K562 (cell line): ENCODE data around the gene ADNP. TPM values are rescaled to one million over a fixed set of nuclear protein-coding genes. Genes with fewer than 3 reads are reported as not detected.
A peak's percentile ranks its signal among the peaks of the same experiment; 100 is the strongest.

Source experiments
- ARNT ChIP-seq, 2 experiments: fragments of 450-650 bp; IDR thresholded peaks; 2 replicates each; pipeline ENCODE4 v1.6.1; 2016; ENCODE audit warnings: mild to moderate bottlenecking in 1 of 2
- BDP1 ChIP-seq: IDR thresholded peaks from 3 replicates; pipeline ENCODE4 v1.6.1; 2011; ENCODE audit not compliant: insufficient read length, insufficient read depth
- CHAMP1 ChIP-seq: fragments of 450-650 bp; IDR thresholded peaks from 2 replicates; pipeline ENCODE4 v1.6.1; 2016; ENCODE audit warnings: mild to moderate bottlenecking
- CHCHD3 ChIP-seq: fragments of 250-450 bp; sonication (Bioruptor Pico); IDR thresholded peaks from 2 replicates; pipeline ENCODE4 v2.1.2; 2022; ENCODE audit warnings: mild to moderate bottlenecking
- EGR1 ChIP-seq: fragments of 450-650 bp; conservative IDR thresholded peaks from 2 replicates; pipeline ENCODE4 v1.6.1; 2017; ENCODE audit warnings: mild to moderate bottlenecking
- FOXK1 ChIP-seq: sonication (generic); formaldehyde crosslinking; IDR thresholded peaks from 2 replicates; pipeline ENCODE4 v1.8.0; 2022; ENCODE audit warnings: missing genetic modification reagents, mild to moderate bottlenecking, borderline replicate concordance
- HDAC1 ChIP-seq, 2 experiments: fragments of 450-650 bp; IDR thresholded peaks; 2 replicates each; pipeline ENCODE4 v1.6.1; 2016 to 2017; ENCODE audit warnings: inconsistent platforms in 1 of 2, mild to moderate bottlenecking in 1 of 2, moderate library complexity in 1 of 2
- NELFE ChIP-seq: IDR thresholded peaks from 2 replicates; pipeline ENCODE4 v1.6.1; 2011; ENCODE audit warnings: mild to moderate bottlenecking; ENCODE audit not compliant: insufficient read depth, insufficient read length
- SNRNP70 ChIP-seq: fragments of 200-400 bp; formaldehyde crosslinking; optimal IDR thresholded peaks from 2 replicates; pipeline ENCODE3; 2017; ENCODE audit warnings: low read depth, low read length
- SOX6 ChIP-seq: fragments of 450-650 bp; IDR thresholded peaks from 2 replicates; pipeline ENCODE4 v1.6.1; 2014; ENCODE audit warnings: mild to moderate bottlenecking
- SRSF9 ChIP-seq: fragments of 200-400 bp; formaldehyde crosslinking; IDR thresholded peaks from 2 replicates; pipeline ENCODE4 v1.6.1; 2017; ENCODE audit warnings: low read depth, low read length, borderline replicate concordance
- TCF7 ChIP-seq: sonication (generic); IDR thresholded peaks from 2 replicates; pipeline ENCODE4 v1.6.1; 2016; ENCODE audit warnings: antibody characterized with exemption, borderline replicate concordance
- TEAD1 ChIP-seq, 2 experiments: fragments of 450-650 bp in 1 of 2; sonication (generic) in 1 of 2; formaldehyde crosslinking; IDR thresholded peaks; 2 replicates each; pipeline versions ENCODE4 v1.4.0 to v1.8.0; 2020 to 2022; ENCODE audit warnings: mild to moderate bottlenecking in 2 of 2, missing genetic modification reagents in 1 of 2
- ZNF134 ChIP-seq: fragments of 250-450 bp; sonication (Bioruptor Pico); conservative IDR thresholded peaks from 2 replicates; pipeline ENCODE4 v1.4.0; 2020
- ZNF174 ChIP-seq: fragments of 250-450 bp; sonication (Bioruptor Pico); IDR thresholded peaks from 2 replicates; pipeline ENCODE4 v1.4.0; 2020; ENCODE audit warnings: mild to moderate bottlenecking
- ZNF282 ChIP-seq: sonication (generic); formaldehyde crosslinking; IDR thresholded peaks from 2 replicates; pipeline ENCODE4 v1.8.1; 2023; ENCODE audit warnings: missing genetic modification reagents
- ZNF445 ChIP-seq: fragments of 250-450 bp; sonication (Bioruptor Pico); IDR thresholded peaks from 2 replicates; pipeline ENCODE4 v1.4.0; 2020; ENCODE audit warnings: low read depth, mild to moderate bottlenecking, moderate library complexity
- ZNF764 ChIP-seq: fragments of 250-450 bp; sonication (Bioruptor Pico); IDR thresholded peaks from 2 replicates; pipeline ENCODE4 v1.4.0; 2020; ENCODE audit warnings: low read depth, mild to moderate bottlenecking, moderate library complexity
- ZNF830 ChIP-seq: fragments of 250-450 bp; sonication (Bioruptor Pico); IDR thresholded peaks from 2 replicates; pipeline ENCODE4 v1.5.0; 2021; ENCODE audit warnings: mild to moderate bottlenecking
- polyA plus RNA-seq, 8 experiments: library from polyadenylated mRNA; depleted of rRNA in 4 of 8; stranded (reverse) in 5 of 8; unstranded in 3 of 8; fragments of >200 nt; fragmentation: Nextera tagmentation in 2 of 8; fragmentation: Illumina TruSeq in 1 of 8; extraction: Ambion mirVana in 2 of 8; extraction: Trizol in 1 of 8; gene quantifications; 2 replicates each; pipeline versions ENCODE4 v1.2.1 to v1.2.3, GENCODE V29; 2011 to 2014; ENCODE audit warnings: inconsistent platforms in 1 of 8, missing spikeins in 1 of 8
- total RNA-seq, 7 experiments: library from RNA; depleted of rRNA in 6 of 7; stranded (reverse); fragments of >200 nt in 6 of 7; fragmentation: Illumina TruSeq in 2 of 7; extraction: Trizol in 2 of 7; gene quantifications; 2 replicates each; pipeline versions ENCODE4 v1.2.1 to v1.2.3, GENCODE V29; 2011 to 2021; ENCODE audit warnings: low replicate concordance in 1 of 7
- TF ChIP-seq, protein P1 (sequence below): fragments of 250-450 bp; sonication (Bioruptor Pico); IDR thresholded peaks from 2 replicates; pipeline ENCODE4 v1.4.0; 2020

The ADNP gene
- total and polyA plus RNA-seq, 9 of the 15 experiments (the other 6 are each of a cell fraction or from before 2014, with no cell fraction given) = 17.8 to 59.9 (median 25.3) TPM

GRCh38 chr20:50929299-50930138 lies 1.7 kb downstream of the ADNP start (continued):
- TF ChIP-seq HDAC1 (IDR thresholded peaks at IDR 0.05) (peak in 1 of 2 experiments; percentile 50; a peak in 2 of 4 replicates), NELFE (no peak), ZNF174 (CRISPR knock-in tag) (no peak), FOXK1 (CRISPR knock-in tag) (no peak), CHCHD3 (CRISPR knock-in tag) (no peak), ZNF445 (CRISPR knock-in tag) (no peak), BDP1 (no peak), SOX6 (peak; percentile 70), ZNF282 (CRISPR knock-in tag) (no peak), CHAMP1 (peak; percentile 71), SNRNP70 (no peak), ZNF134 (CRISPR knock-in tag) (peak; percentile 84), ARNT (IDR thresholded peaks at IDR 0.05) (peak; percentile 54 to 76; a peak in 2 of 4 replicates), SRSF9 (no peak), TCF7 (peak; percentile 76; the same call in 1 of the 2 replicates), ZNF830 (CRISPR knock-in tag) (no peak), EGR1 (no peak; the same call in 1 of the 2 replicates), ZNF764 (CRISPR knock-in tag) (0 out of 2 replicates have a peak, but pooled peaks have one; percentile 53), TEAD1 (CRISPR knock-in tag; IDR thresholded peaks at IDR 0.05) (peak; percentile 66 to 86)
- TF ChIP-seq, protein P1, sequence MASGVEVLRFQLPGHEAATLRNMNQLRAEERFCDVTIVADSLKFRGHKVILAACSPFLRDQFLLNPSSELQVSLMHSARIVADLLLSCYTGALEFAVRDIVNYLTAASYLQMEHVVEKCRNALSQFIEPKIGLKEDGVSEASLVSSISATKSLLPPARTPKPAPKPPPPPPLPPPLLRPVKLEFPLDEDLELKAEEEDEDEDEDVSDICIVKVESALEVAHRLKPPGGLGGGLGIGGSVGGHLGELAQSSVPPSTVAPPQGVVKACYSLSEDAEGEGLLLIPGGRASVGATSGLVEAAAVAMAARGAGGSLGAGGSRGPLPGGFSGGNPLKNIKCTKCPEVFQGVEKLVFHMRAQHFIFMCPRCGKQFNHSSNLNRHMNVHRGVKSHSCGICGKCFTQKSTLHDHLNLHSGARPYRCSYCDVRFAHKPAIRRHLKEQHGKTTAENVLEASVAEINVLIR = no peak
